Activated T-cell treated with anti-CD3 and anti-CD28 coated beads for 1 hour (primary cell): Measurements from ENCODE around the gene KIRREL3.
"Not testable (repeated sequence)": the region's sequence is repeated elsewhere in the genome, so short reads cannot be mapped to it uniquely, and the experiment has no call there.

Source experiments
- DNase-seq: peaks from one replicate; pipeline ENCODE4 v3.0.0-alpha.2; 2020; ENCODE audit warnings: low read depth

KIRREL3 gene

DNA sequence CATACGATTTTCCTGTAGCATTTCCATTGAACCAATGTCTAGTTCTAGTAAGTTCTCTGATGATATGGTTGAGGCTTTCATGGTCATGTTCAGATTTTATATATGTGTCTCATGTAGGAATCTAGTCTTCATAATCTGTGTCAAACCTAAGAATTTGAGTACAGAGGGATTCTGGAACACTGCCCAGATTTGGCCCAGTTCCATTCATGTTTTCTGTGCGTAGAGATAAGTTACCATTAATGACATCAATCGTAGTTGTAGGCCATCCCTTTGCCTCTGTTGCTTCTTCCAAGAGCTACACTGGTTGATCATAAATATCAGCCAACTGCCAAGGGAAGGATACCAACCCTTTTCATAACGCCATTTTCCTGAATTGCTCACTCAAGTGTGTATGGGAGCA is 621.8 kb downstream of the KIRREL3 start:
- DNase-seq = no peak

DNA sequence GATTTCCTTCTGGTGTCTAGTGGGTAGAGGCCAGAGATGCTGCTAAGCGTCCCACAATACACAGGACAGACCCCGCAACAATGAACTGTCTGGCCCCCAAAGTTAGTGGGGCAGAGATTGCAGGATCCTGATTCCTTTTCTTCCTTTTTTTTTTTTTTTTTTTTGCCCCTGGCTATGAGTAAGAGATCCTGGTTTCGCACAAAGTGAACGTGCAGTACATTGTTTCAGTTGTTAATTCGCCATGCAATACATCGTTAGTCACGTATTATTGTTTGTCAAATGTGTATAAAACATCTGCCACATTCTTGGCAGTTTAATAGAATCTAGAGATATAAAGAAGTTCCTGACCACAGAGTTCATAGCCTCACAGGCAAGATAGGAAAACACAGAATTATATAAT is 624.8 kb downstream of the KIRREL3 start:
- DNase-seq = no peak

DNA sequence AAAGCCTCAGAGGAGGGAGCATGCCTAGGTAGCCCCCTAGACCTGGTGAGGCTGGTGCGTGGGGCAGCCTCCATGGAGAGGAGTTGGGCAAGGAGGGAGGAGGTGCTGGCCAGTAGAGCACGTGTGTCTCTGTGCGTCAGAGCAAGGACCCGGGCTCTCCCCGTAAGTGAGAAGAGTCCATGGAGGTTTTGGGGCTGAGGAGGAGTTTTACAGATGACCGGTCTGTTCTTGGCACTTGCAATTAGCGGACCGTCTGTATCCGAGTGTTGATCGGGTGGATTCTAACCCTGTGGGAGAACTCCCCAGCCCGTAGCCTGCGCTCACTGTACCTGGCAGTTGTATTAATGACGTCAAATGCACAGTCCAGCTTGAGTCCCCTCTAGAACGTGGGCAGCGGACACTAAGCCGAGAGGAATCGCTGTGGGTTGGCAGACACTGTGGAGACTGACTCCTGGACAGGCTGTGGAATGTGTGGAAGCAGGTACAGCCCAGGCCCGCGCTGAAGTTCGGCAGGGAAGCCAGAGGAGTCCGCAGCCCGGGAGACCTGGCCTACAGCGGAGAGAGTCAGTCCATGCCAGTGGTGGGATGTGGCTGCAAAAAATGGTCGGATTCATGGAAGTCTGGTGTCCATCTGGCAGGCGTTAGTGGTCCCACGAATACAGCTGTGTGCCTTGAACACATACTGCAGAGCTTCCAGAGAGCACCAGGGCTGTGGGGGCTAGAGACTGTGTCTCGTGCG is 625.8 kb downstream of the KIRREL3 start:
- DNase-seq = not testable (repeated sequence)

DNA sequence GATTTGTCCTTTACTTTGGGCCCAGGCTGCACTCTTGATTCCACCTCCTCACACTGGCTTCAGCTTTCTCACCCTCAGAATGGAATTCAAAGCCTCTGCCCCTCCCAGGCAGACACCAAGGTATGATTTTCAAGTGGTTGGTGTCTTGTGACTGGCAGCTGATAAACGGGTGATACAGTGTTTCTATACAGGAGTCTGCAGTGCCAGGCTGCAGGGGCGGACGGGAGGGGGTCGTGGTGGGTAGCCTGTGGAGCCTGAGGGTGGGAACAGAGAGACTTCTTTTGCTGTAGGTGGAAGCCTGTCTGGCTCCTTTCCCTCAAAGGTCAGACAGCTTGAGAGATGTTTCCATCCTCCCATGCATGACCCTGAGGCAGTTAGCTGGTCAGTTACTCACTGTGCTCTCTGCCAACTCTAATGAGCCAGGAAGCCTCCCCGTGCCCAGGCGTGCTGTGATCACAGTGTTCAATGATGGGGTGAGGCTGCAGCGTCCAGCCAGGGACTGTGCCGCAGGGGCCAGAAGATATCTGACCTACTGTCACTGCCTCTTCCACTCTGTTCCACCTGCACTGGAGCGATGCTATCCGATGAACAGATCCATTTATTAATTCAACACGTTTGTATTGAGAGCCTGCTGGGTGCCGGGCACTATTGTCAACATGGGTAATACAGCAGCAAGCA is 627.0 kb downstream of the KIRREL3 start:
- DNase-seq = not testable (repeated sequence)
